ENCODE results near the gene NT5E.
A peak's percentile ranks its signal among the peaks of the same experiment; 100 is the strongest.
"Not testable (repeated sequence)": the region's sequence is repeated elsewhere in the genome, so short reads cannot be mapped to it uniquely, and the experiment has no call there.

The NT5E gene

GRCh38 chr6:85449818-85450759 lies at the start of gene NT5E:
Gene NT5E, plus strand, starts transcription at chr6:85450083. Its CDS starts 57 bp downstream, at chr6:85450140.
- DNase-seq: peak in 3 of 6 experiments; percentile 2 to 23 (median 9)

DNA sequence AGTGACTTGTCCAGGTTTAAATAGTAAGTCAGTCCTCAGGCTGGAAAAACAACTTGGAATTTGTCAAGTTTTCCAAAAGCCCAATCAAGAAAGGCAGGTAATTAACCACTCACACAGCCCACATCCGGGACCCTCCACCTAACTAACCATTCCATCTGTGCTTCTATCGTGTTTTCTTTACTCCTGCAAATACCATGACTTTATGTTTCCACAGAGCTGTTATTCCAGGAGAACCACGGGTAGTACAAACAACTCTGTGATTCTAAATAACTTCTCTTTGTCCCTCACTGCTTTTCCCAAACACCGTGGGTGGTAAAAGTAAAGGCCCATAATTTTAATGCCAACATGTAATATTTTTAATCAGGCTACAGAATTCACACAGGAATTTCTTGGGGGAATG lies 49.6 kb upstream of the NT5E start:
- DNase-seq: no peak

DNA sequence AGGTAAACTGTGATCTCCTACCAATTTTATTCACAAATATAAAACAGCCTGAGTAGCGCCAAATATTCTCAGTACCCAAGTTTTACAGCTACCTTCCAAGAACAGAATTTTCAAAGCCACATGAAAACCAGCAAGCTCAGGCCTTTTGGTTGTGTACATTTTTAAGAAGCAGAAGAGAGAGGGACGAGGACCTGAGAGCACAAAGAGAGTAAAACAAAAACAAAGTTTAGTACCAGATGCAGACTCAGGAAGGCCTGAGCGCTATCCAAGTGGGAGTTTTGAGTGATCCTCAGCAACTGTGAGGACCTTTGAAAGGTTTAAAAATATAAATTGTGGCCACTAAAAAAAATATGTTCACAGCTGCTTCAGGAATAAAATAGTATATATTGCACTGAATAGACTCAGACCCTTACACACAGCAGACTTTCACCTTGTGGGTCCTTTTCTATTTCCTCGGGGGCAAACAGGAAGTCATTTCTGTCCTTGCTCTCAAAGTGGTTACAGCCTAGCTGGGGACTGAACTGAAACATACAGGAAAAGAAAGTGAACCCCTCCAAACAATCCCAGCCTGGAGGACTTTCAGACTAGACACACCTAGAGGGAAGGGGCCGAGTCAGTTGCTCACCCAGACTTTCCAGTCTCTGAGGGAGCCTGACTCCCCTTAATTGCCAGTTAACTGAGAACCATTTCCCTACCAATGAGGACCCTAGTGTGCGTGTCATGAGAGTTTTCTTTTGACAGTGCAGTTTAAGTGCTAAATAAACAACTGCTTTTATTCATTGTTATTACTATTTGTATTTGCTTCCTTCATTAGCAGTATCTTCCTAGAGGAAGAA lies 48.5 kb upstream of the NT5E start:
- DNase-seq: no peak

GRCh38 chr6:85402071-85402470 lies 47.8 kb upstream of the NT5E start:
- no peak for DNase-seq

GRCh38 chr6:85402922-85403321 lies 47.0 kb upstream of the NT5E start:
- DNase-seq: no peak

GRCh38 chr6:85403331-85404015 lies 46.4 kb upstream of the NT5E start:
- no peak for DNase-seq

GRCh38 chr6:85404016-85404563 lies 45.8 kb upstream of the NT5E start:
- DNase-seq: not testable (repeated sequence)

GRCh38 chr6:85404564-85405174 lies 45.2 kb upstream of the NT5E start:
- DNase-seq: no peak

- no peak for DNase-seq
Observed at GRCh38 chr6:85405175-85405852, 44.6 kb upstream of the NT5E start.

GRCh38 chr6:85405853-85406198 lies 44.1 kb upstream of the NT5E start:
- no peak for DNase-seq

DNA sequence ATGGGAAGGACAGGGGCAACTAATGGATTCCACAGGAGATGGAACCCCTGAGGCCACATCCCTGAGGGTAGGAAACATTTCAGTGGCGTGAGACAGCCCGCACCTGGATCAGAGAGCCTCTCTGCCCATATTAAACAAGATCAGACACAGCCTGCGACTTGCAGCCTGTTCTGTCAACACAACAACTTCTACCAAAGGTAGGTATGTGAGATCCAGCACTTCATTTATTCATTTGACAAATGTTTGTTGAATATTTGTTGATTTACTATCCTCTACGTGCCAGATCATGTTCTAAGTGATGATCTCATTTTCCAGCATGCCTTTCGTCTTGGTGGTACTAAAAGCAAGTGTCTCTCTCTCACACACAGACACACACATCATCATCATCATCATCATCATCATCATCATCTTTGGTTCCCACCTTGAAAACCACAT lies 43.2 kb upstream of the NT5E start:
- no peak for DNase-seq

DNA sequence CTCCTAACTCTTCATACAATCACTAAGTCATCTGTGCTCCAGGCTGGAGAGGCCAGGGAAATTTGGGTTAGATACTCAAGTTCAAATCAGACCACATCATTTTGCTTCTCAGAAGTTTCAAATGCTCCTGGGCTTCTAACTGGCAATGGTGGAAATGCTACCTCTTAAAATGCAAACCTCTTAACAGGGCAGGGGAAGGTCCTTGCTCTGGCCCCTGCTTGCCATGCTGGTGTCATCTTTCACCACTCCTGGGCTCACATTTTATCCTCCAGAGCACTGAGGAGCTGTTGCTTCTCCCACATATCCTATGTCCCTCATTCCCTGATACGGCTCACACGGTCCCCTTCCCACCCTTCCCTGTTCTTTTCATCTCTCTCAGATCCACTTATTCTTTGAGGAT lies 41.8 kb upstream of the NT5E start:
- DNase-seq: no peak

DNA sequence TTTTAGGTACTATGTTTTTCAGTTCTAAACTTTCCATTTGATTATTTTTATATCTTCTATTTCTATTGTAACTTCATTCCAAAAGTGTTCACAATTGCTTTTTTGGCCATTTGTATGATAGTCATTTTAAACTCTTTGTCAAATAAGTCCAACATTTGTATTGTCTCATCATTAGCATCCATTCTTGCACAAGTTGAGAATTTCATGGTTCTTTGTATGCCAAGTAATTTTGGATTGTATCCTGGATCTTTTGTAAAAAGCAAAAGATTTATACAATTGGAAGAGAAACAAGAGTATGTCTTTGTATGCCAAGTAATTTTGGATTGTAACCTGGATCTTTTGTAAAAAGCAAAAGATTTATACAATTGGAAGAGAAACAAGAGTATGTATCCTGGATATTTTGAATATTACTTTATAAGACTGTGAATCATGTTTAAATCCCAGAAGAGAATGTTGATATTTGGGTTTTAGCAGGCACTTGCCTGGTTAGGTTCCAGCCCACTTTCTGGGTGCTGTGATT lies 36.9 kb upstream of the NT5E start:
- DNase-seq: no peak

DNA sequence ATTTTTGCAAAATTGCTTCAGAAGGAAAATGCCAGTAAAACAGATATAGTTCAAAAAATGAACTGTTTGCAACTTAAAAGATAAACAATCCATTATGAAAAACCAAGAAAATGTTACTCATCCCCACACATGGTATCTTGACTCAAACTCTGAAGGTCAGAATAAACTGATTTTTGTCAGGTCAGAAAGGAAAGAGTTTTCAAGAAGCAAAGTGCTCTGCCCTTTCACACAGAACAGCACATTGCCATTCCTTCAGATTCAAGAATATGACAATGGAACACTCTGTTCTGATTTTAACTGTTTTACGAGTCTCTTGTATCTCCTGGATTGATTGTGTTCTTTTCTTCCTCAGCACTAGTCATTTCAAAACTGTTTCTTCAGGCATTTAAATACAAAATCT lies 33.8 kb upstream of the NT5E start:
- no peak for DNase-seq

DNA sequence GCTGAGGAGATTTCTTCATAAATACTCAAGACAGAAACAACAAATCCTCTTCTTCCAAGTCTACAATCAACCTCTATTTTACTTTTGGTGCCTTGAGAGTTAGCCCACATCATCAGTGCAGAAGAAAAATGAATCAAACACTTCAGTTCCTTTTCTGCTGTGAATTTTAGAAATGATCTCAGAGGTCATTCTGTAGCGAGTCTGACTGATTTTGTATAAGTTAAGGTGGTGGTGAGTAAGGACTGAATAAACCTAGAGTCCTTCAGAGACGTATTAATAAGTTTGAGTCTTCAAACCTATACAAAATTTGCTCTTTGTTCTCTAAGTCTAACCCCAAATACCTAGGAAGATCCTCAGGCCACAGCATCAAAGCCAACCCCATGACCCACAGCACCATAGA lies 33.1 kb upstream of the NT5E start:
- DNase-seq: no peak

DNA sequence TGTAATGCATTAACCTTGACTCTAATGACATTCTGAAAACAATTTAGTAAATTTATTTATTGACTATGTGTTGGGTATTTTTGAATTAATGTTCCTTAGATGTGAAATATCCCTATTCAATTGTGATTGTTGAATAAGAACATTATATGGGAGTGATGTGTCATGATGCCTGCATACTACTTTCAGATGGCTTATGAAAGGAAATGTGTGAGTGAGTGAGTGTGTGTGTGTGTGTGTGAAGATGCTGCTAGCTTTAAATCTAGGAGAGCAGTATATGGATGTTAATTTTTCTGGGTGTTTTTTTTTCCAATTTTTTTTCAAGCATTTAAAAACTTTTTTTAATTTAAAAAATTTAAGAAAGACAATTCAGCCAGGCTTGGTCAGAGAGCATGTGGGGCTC lies 32.5 kb upstream of the NT5E start:
- DNase-seq: no peak

GRCh38 chr6:85418059-85418458 lies 31.8 kb upstream of the NT5E start:
- no peak for DNase-seq

GRCh38 chr6:85419046-85419759 lies 30.7 kb upstream of the NT5E start:
- DNase-seq: no peak

- DNase-seq: no peak
Observed at GRCh38 chr6:85420551-85420950, 29.3 kb upstream of the NT5E start.

GRCh38 chr6:85421181-85421580 lies 28.7 kb upstream of the NT5E start:
- DNase-seq: no peak

- no peak for DNase-seq
Observed at GRCh38 chr6:85421972-85422371, 27.9 kb upstream of the NT5E start.
